NB4 (cell line): ENCODE measurements around the gene UBE2I.
"Not testable (repeated sequence)": the region's sequence is repeated elsewhere in the genome, so short reads cannot be mapped to it uniquely, and the experiment has no call there.

Experiments used
- DNase-seq: peaks from one replicate; pipeline ENCODE4 v3.0.0; 2010; ENCODE audit warnings: low read depth
- H3K4me3 ChIP-seq: one replicate; pipeline ENCODE4 v1.5.1; 2011; ENCODE audit warnings: mild to moderate bottlenecking, low read depth, low read length, moderate library complexity
- CTCF ChIP-seq: IDR thresholded peaks from one replicate; pipeline ENCODE4 v1.5.1; 2012; ENCODE audit warnings: low read depth, low read length
- MAX ChIP-seq: IDR thresholded peaks from 2 replicates; pipeline ENCODE4 v1.6.1; 2011; ENCODE audit warnings: low read depth, low read length
- MYC ChIP-seq: IDR thresholded peaks from 2 replicates; pipeline ENCODE4 v1.6.1; 2011; ENCODE audit warnings: low read depth, low read length
- POLR2A ChIP-seq: IDR thresholded peaks from 2 replicates; pipeline ENCODE4 v1.6.1; 2011; ENCODE audit warnings: mild to moderate bottlenecking; ENCODE audit not compliant: insufficient read length; ENCODE audit errors: extremely low read depth

UBE2I gene

GRCh38 chr16:1325261-1325660 is 15.8 kb downstream of the UBE2I start:
- no peak for DNase-seq
- no peak overlapping the region for H3K4me3 ChIP-seq
- TF ChIP-seq CTCF (no peak), MAX (no peak), MYC (no peak), POLR2A (no peak)

- no peak for DNase-seq
- H3K4me3 ChIP-seq = no peak overlapping the region
- TF ChIP-seq MYC (no peak), MAX (no peak), POLR2A (no peak), CTCF (no peak)
These were observed 16.4 kb downstream of the UBE2I start for GRCh38 chr16:1325673-1326371.

- TF ChIP-seq POLR2A (no peak), CTCF (no peak), MYC (no peak), MAX (no peak)
- no peak for DNase-seq
- H3K4me3 ChIP-seq = no peak overlapping the region
These were observed 17.0 kb downstream of the UBE2I start for GRCh38 chr16:1326391-1326790.

GRCh38 chr16:1326946-1327618 is 17.6 kb downstream of the UBE2I start:
- H3K4me3 ChIP-seq = no peak overlapping the region
- TF ChIP-seq POLR2A = no peak
- TF ChIP-seq MAX = no peak
- TF ChIP-seq MYC = no peak
- no peak for TF ChIP-seq CTCF
- DNase-seq = no peak

- TF ChIP-seq CTCF (no peak), MYC (no peak)
- no peak for DNase-seq
- no peak overlapping the region for H3K4me3 ChIP-seq
These were observed 18.1 kb downstream of the UBE2I start for GRCh38 chr16:1327619-1327947.

GRCh38 chr16:1328136-1328535 is 18.7 kb downstream of the UBE2I start:
- H3K4me3 ChIP-seq, DNase-seq: not testable (repeated sequence)

- not testable (repeated sequence) for DNase-seq, H3K4me3 ChIP-seq
These were observed 19.5 kb downstream of the UBE2I start for GRCh38 chr16:1328961-1329360.
